Breast epithelium (tissue), 3 donors: Measurements from ENCODE around the gene CDH23.

Experiments used
- POLR2A ChIP-seq: fragments of 450-650 bp; IDR thresholded peaks from one replicate; pipeline ENCODE4 v1.6.1; 2016; ENCODE audit warnings: antibody characterized with exemption, mild to moderate bottlenecking, moderate library complexity
- TF ChIP-seq, protein P1 (sequence below), 3 donors: fragments of 450-650 bp; IDR thresholded peaks; one replicate each; pipeline ENCODE4 v1.5.1; 2016 to 2017; ENCODE audit warnings: antibody characterized with exemption in 3 of 3, mild to moderate bottlenecking in 3 of 3, moderate library complexity in 3 of 3

DNA sequence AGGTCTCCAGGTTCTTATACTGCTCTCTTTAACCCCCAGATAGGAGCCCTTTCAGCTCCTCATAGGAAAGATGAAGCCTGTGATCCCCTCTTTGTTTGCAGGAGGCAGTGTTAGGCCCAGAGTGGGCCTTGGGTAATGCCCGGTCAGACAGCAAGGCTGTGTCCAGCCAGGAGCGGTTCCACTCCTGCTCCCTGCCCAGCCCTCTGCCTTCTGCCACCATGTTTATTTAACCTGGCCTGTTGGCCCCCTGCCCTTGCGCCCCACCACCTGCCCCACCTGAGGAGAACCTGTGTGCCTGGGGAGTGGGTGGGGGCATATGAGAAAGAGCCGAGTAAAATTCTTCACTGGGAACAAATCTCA, 24.3 kb downstream of the CDH23 start:
- TF ChIP-seq, protein P1, sequence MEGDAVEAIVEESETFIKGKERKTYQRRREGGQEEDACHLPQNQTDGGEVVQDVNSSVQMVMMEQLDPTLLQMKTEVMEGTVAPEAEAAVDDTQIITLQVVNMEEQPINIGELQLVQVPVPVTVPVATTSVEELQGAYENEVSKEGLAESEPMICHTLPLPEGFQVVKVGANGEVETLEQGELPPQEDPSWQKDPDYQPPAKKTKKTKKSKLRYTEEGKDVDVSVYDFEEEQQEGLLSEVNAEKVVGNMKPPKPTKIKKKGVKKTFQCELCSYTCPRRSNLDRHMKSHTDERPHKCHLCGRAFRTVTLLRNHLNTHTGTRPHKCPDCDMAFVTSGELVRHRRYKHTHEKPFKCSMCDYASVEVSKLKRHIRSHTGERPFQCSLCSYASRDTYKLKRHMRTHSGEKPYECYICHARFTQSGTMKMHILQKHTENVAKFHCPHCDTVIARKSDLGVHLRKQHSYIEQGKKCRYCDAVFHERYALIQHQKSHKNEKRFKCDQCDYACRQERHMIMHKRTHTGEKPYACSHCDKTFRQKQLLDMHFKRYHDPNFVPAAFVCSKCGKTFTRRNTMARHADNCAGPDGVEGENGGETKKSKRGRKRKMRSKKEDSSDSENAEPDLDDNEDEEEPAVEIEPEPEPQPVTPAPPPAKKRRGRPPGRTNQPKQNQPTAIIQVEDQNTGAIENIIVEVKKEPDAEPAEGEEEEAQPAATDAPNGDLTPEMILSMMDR (IDR thresholded peaks at IDR 0.05), result no peak
- TF ChIP-seq POLR2A, result no peak
